GM12878 (cell line): ENCODE data around the gene MAP4K1. TPM values are rescaled to one million over a fixed set of nuclear protein-coding genes. Genes with fewer than 3 reads are reported as not detected.

Experiments
- ATAC-seq: fragments of 200-7000 bp; cut with Tn5 transposase; 3 replicates; pipeline ENCODE4 v1.9.1; 2020; ENCODE audit warnings: mild to moderate bottlenecking, moderate library complexity
- BruUV-seq: library from RNA; stranded (reverse); fragments of 400-500 nt; replicated peaks from 2 replicates; lab custom pipeline; 2021; lab: Mats Ljungman, UMichigan
- CTCF ChIA-PET: fragments of 300-600 bp; sonication (Branson Sonifier 250); formaldehyde crosslinking; extraction: SDS; loops from one replicate; lab custom pipeline; 2021; ENCODE audit warnings: inconsistent platforms; lab: Yijun Ruan, JAX
- POLR2A ChIA-PET: fragments of 350-600 bp; formaldehyde crosslinking; extraction: SDS; loops from one replicate; lab custom pipeline; 2021; ENCODE audit warnings: inconsistent platforms; lab: Charles Lee
- RAD21 ChIA-PET: fragments of 300-600 bp; sonication (Branson Sonifier 250); formaldehyde crosslinking; loops from one replicate; lab custom pipeline; 2023; ENCODE audit warnings: antibody characterized with exemption; ENCODE audit not compliant: unreplicated experiment; lab: Charles Lee
- SMC1A ChIA-PET: fragments of 300-600 bp; sonication (Branson Sonifier 250); formaldehyde crosslinking; loops from one replicate; lab custom pipeline; 2023; ENCODE audit not compliant: unreplicated experiment, uncharacterized antibody; lab: Charles Lee
- DNase-seq: peaks from one replicate; pipeline ENCODE4 v3.0.0-alpha.2; 2011; ENCODE audit warnings: low read depth, low spot score
- FAIRE-seq: peaks from 3 replicates; lab custom pipeline; 2011; peaks lifted over from hg19 to GRCh38; lab: Jason Lieb, UNC
- H2AFZ ChIP-seq: 2 replicates; pipeline ENCODE4 v1.6.0; 2011; ENCODE audit warnings: low read depth, low read length, control low read depth; ENCODE audit not compliant: control insufficient read depth
- H3K27ac ChIP-seq: 2 replicates; pipeline ENCODE4 v1.5.1; 2011; ENCODE audit warnings: control low read depth; ENCODE audit not compliant: control insufficient read depth, insufficient read depth
- H3K27me3 ChIP-seq, 2 experiments: replicated peaks in 1 of 2; 2 replicates each; pipeline versions ENCODE4 v1.6.0 to v1.6.1; 2011; ENCODE audit warnings: low read length in 1 of 2; ENCODE audit not compliant: control insufficient read depth in 2 of 2, insufficient read depth in 2 of 2
- H3K36me3 ChIP-seq, 2 experiments: 2 replicates each; pipeline ENCODE4 v1.5.1; 2011; ENCODE audit warnings: low read length in 1 of 2; ENCODE audit not compliant: control insufficient read depth in 2 of 2, insufficient read depth in 2 of 2
- H3K4me1 ChIP-seq: 2 replicates; pipeline ENCODE4 v1.6.1; 2011; ENCODE audit warnings: mild to moderate bottlenecking, low read length, moderate library complexity, mixed read lengths; ENCODE audit not compliant: control insufficient read depth, insufficient read depth
- H3K4me2 ChIP-seq: 2 replicates; pipeline ENCODE4 v1.6.0; 2011; ENCODE audit warnings: control low read depth; ENCODE audit not compliant: control insufficient read depth, insufficient read depth
- H3K4me3 ChIP-seq: fragments of 200-600 bp; sonication (generic); 2 replicates; pipeline ENCODE4 v1.5.1; 2016
- H3K79me2 ChIP-seq: 2 replicates; pipeline ENCODE4 v1.6.0; 2011; ENCODE audit warnings: low read length; ENCODE audit not compliant: control insufficient read depth, insufficient read depth
- H3K9ac ChIP-seq: 2 replicates; pipeline ENCODE4 v1.8.0; 2011; ENCODE audit warnings: low read length, control low read depth, mixed read lengths; ENCODE audit not compliant: control insufficient read depth, insufficient read depth
- H3K9me3 ChIP-seq: replicated peaks from 3 replicates; pipeline ENCODE4 v1.5.1; 2011; ENCODE audit warnings: mild to moderate bottlenecking, low read length; ENCODE audit not compliant: control insufficient read depth, insufficient read depth
- H4K20me1 ChIP-seq: 2 replicates; pipeline ENCODE4 v1.6.0; 2011; ENCODE audit not compliant: control insufficient read depth, insufficient read depth
- FOS ChIP-seq: IDR thresholded peaks from 3 replicates; pipeline ENCODE4 v1.6.1; 2011; ENCODE audit warnings: borderline replicate concordance; ENCODE audit not compliant: insufficient read length; ENCODE audit errors: extremely low read depth
- IKZF2 ChIP-seq, 2 experiments: fragments of 450-650 bp; IDR thresholded peaks; 2 replicates each; pipeline ENCODE4 v1.6.1; 2017; ENCODE audit warnings: mild to moderate bottlenecking in 2 of 2, moderate library complexity in 2 of 2
- JUNB ChIP-seq: IDR thresholded peaks from 2 replicates; pipeline ENCODE4 v1.6.1; 2016; ENCODE audit warnings: antibody characterized with exemption, mild to moderate bottlenecking
- MTA2 ChIP-seq: fragments of 450-650 bp; IDR thresholded peaks from 2 replicates; pipeline ENCODE4 v1.6.1; 2016; ENCODE audit warnings: low read depth, mild to moderate bottlenecking, moderate library complexity
- RFX5 ChIP-seq: IDR thresholded peaks from 2 replicates; pipeline ENCODE4 v1.6.1; 2011; ENCODE audit warnings: low read depth, low read length, improper control_type of control experiment
- SRF ChIP-seq, 2 experiments: IDR thresholded peaks; 2 replicates each; pipeline ENCODE4 v1.6.1; 2011; ENCODE audit warnings: low read depth in 2 of 2, low read length in 2 of 2, mild to moderate bottlenecking in 1 of 2, moderate library complexity in 1 of 2
- ZNF384 ChIP-seq: IDR thresholded peaks from 2 replicates; pipeline ENCODE4 v1.6.1; 2012; ENCODE audit warnings: low read depth, mild to moderate bottlenecking, low read length, improper control_type of control experiment, borderline replicate concordance
- ZNF622 ChIP-seq: fragments of 450-650 bp; IDR thresholded peaks from 2 replicates; pipeline ENCODE4 v1.6.1; 2017; ENCODE audit warnings: mild to moderate bottlenecking, inconsistent platforms
- WGBS: methylation state at CpG from one replicate; pipeline ENCODE4 v1.1.6; 2016; ENCODE audit warnings: low lambda C conversion rate; ENCODE audit not compliant: insufficient replicate concordance, insufficient coverage; ENCODE audit errors: missing lambda C conversion rate; 5-methylcytosine and 5-hydroxymethylcytosine counted together
- in situ Hi-C: fragments of 300-500 bp; cut with MboI; formaldehyde crosslinking; loops from 9 replicates; pipeline ENCODE4 v1.14.3; 2018; ENCODE audit warnings: mixed read lengths
- intact Hi-C: fragments of 100-400 bp; cut with micrococcal nuclease; formaldehyde crosslinking; loops from one replicate; pipeline ENCODE4 v1.14.2; 2022; ENCODE audit not compliant: unreplicated experiment
- polyA plus RNA-seq, 11 experiments: library from polyadenylated mRNA; depleted of rRNA in 4 of 11; unstranded in 6 of 11; stranded (reverse) in 5 of 11; fragments of >200 nt; fragmentation: Nextera tagmentation in 4 of 11; fragmentation: Illumina TruSeq in 1 of 11; extraction: Ambion mirVana in 4 of 11; extraction: Trizol in 1 of 11; gene quantifications; 1 replicate in 1 of 11; 2 replicates in 10 of 11; pipeline versions ENCODE4 v1.2.1 to v1.2.3, GENCODE V29; 2011 to 2016; ENCODE audit warnings: inconsistent platforms in 2 of 11, missing spikeins in 2 of 11, low read depth in 1 of 11
- total RNA-seq, 4 experiments: library from RNA; depleted of rRNA in 3 of 4; stranded (reverse); fragments of >200 nt in 3 of 4; fragmentation: Illumina TruSeq in 1 of 4; extraction: Trizol in 1 of 4; gene quantifications; 2 replicates each; pipeline versions ENCODE4 v1.2.1 to v1.2.3, GENCODE V29; 2013 to 2021
- TF ChIP-seq, protein P1 (sequence below): fragments of 450-650 bp; IDR thresholded peaks from 2 replicates; pipeline ENCODE4 v1.6.1; 2018; ENCODE audit warnings: borderline replicate concordance, mild to moderate bottlenecking; ENCODE audit not compliant: partially characterized antibody
- TF ChIP-seq, protein P2 (sequence below): fragments of 450-650 bp; IDR thresholded peaks from 2 replicates; pipeline ENCODE4 v1.6.1; 2017; ENCODE audit warnings: low read depth, mild to moderate bottlenecking, moderate library complexity

Gene MAP4K1
- total and polyA plus RNA-seq, 10 of the 15 experiments (the other 5 are each of a cell fraction or from before 2014, with no cell fraction given): 39.2 to 306 (median 140) TPM

DNA sequence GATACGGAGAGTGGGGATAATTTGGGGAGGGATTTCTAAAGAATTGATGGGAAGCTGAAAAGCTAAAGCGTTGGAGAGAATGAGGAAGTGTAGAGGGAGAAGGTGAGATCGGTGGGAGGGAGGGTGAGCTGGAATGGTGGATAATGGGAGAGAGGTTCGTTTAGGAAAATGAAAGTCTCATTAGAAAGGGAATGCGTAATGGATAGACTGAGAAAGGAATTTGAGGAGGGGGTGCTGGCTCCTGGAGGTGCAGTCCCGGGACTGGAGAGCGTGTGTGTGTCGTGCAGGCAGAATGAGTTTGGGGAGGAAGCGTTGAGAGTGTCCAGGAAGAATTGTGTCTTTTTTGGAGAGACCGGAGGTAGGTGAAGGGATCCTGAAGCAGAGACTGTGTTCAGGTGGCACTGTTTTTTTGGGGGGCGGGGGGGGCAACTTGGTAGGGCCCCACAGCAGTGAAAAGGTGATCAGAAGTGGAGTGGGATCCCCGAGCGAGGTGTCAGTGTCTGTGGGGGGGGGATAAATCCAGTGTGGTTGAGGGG, 31.1 kb upstream of the MAP4K1 start (continued):
- TF ChIP-seq, protein P1, sequence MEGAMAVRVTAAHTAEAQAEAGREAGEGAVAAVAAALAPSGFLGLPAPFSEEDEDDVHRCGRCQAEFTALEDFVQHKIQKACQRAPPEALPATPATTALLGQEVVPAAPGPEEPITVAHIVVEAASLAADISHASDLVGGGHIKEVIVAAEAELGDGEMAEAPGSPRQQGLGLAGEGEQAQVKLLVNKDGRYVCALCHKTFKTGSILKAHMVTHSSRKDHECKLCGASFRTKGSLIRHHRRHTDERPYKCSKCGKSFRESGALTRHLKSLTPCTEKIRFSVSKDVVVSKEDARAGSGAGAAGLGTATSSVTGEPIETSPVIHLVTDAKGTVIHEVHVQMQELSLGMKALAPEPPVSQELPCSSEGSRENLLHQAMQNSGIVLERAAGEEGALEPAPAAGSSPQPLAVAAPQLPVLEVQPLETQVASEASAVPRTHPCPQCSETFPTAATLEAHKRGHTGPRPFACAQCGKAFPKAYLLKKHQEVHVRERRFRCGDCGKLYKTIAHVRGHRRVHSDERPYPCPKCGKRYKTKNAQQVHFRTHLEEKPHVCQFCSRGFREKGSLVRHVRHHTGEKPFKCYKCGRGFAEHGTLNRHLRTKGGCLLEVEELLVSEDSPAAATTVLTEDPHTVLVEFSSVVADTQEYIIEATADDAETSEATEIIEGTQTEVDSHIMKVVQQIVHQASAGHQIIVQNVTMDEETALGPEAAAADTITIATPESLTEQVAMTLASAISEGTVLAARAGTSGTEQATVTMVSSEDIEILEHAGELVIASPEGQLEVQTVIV: peak; percentile 20
- TF ChIP-seq SRF (IDR thresholded peaks at IDR 0.05; ENCODE audit: low read depth in 2 of 2, low read length in 2 of 2): no peak
- no peak for TF ChIP-seq ZNF622

DNA sequence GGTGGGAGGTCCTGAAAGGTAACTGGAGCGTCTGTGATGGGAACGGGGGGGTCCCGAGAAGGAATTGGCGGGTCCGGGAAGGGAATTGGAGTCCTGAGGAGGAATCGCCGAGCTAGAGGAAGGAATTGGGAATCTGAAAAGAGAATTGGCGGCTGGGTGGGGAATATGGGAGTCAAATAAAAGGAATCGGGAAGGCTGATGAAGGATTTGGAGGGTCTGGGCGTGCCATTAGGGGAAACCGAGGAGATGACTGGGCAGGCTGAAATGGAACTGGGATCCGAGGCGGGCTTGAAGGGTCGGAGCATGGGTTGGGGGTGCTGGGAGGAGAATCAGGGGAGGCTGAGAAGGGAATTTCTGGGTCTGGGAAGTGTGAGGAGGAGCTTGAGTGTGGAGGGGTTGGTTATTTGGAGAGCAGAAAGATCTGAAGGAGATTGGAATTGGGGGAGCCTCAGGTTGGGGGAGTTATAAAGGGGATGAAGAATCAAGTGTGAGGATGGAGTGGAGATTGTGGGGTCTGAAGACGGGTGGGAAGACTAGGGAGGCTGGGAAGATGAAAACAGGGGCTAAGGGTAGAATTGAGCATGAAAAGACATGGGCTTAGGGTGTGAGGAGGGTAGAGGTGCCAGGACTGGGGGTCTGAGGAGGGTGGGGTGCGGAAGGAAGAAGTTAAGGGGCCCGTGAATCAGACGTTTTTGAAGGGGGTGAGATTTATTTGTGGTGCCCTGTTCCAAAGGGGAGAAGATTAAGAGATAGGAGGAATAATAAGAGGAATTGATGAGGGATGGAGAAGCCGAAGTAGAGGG, 30.4 kb upstream of the MAP4K1 start:
- ATAC-seq (no peak; the same call in 2 of the 3 replicates), DNase-seq (no peak), FAIRE-seq (no peak)
- Histone ChIP-seq H3K27ac (peak overlapping the region; percentile 79), H3K9me3 (no peaks in the 10 kb centered on the region), H2AFZ (no peak overlapping the region; the same call in 1 of the 2 replicates), H3K27me3 (no peaks in the 10 kb centered on the region), H3K4me1 (peaks cover 13% of the 10 kb centered on the region), H3K4me2 (peak overlapping the region; percentile 97), H3K79me2 (peaks cover 56% of the 10 kb centered on the region), H3K36me3 (no peaks in the 10 kb centered on the region), H3K4me3 (peak overlapping the region; percentile 100), H4K20me1 (no peaks in the 10 kb centered on the region; the same call in 1 of the 2 replicates), H3K9ac (peak overlapping the region; percentile 95)
- ChIA-PET POLR2A (interaction anchor here (0.7 to 2.8 kb wide), 15 partner anchors 9 to 245 kb away, joined by 3 to 26 read pairs (median 4); partner anchors contain the start of genes ECH1, EIF3K, FAM98C and MAP4K1), SMC1A (interaction anchor here (0.8 to 2.1 kb wide), 12 partner anchors 10 to 282 kb away, joined by 3 to 10 read pairs (median 3); partner anchors contain the start of genes EIF3K, MAP4K1, MRPS12 and PSMD8), CTCF (interaction anchor here (0.7 to 6.5 kb wide), 11 partner anchors 10 to 693 kb away, joined by 3 to 53 read pairs (median 4); partner anchors contain the start of genes FAM98C, MAP4K1, MRPS12 and SARS2), RAD21 (interaction anchor here (0.7 to 2.5 kb wide), 19 partner anchors 10 to 282 kb away, joined by 3 to 21 read pairs (median 4); partner anchors contain the start of genes ECH1, EIF3K, FAM98C and MAP4K1)
- no TSS peak for BruUV-seq
- in situ Hi-C loops: loop anchor here (25.0 kb wide), 1 partner anchor 236 kb away; the partner anchor contains the start of gene FAM98C
- intact Hi-C loops: loop anchor here (5.0 kb wide), 1 partner anchor 39 kb away; no protein-coding TSS in a partner anchor
- 2% methylated on average over 17 of the region's 19 CpGs for WGBS
- TF ChIP-seq MTA2 (0 out of 2 replicates have a peak, but pooled peaks have one; percentile 8), FOS (no peak), JUNB (no peak), IKZF2 (IDR thresholded peaks at IDR 0.05) (peak; percentile 34 to 61; a peak in 3 of 4 replicates), RFX5 (no peak), ZNF384 (no peak)
- TF ChIP-seq, protein P2, sequence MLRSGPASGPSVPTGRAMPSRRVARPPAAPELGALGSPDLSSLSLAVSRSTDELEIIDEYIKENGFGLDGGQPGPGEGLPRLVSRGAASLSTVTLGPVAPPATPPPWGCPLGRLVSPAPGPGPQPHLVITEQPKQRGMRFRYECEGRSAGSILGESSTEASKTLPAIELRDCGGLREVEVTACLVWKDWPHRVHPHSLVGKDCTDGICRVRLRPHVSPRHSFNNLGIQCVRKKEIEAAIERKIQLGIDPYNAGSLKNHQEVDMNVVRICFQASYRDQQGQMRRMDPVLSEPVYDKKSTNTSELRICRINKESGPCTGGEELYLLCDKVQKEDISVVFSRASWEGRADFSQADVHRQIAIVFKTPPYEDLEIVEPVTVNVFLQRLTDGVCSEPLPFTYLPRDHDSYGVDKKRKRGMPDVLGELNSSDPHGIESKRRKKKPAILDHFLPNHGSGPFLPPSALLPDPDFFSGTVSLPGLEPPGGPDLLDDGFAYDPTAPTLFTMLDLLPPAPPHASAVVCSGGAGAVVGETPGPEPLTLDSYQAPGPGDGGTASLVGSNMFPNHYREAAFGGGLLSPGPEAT: 0 out of 2 replicates have a peak, but pooled peaks have one; percentile 9
